ENCODE measurements around the gene KLF14.

GRCh38 chr7:130708001-130708400, 26.0 kb downstream of the KLF14 start:
- TF ChIP-seq, protein P1, sequence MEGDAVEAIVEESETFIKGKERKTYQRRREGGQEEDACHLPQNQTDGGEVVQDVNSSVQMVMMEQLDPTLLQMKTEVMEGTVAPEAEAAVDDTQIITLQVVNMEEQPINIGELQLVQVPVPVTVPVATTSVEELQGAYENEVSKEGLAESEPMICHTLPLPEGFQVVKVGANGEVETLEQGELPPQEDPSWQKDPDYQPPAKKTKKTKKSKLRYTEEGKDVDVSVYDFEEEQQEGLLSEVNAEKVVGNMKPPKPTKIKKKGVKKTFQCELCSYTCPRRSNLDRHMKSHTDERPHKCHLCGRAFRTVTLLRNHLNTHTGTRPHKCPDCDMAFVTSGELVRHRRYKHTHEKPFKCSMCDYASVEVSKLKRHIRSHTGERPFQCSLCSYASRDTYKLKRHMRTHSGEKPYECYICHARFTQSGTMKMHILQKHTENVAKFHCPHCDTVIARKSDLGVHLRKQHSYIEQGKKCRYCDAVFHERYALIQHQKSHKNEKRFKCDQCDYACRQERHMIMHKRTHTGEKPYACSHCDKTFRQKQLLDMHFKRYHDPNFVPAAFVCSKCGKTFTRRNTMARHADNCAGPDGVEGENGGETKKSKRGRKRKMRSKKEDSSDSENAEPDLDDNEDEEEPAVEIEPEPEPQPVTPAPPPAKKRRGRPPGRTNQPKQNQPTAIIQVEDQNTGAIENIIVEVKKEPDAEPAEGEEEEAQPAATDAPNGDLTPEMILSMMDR (IDR thresholded peaks at IDR 0.05), result no peak
- TF ChIP-seq RAD21 (conservative IDR thresholded peaks at IDR 0.05 in 1 of 2, IDR thresholded peaks at IDR 0.05 in 1 of 2) (no peak), SMC3 (IDR thresholded peaks at IDR 0.05) (no peak), POLR2A (IDR thresholded peaks at IDR 0.05; ENCODE audit: low read length) (no peak), HDAC2 (IDR thresholded peaks at IDR 0.05) (no peak), CHD2 (IDR thresholded peaks at IDR 0.05; ENCODE audit: low read length, partially characterized antibody) (no peak)

Data from A549 (cell line).